DMS53 treated with DMSO at 0.1 percent for 48 hours (cell line): ENCODE measurements around the gene SNX10.

Source experiments
- DNase-seq: peaks from one replicate; lab custom pipeline; 2025; ENCODE audit not compliant: unreplicated experiment; lab: John Stamatoyannopoulos, UW

SNX10 gene

DNA sequence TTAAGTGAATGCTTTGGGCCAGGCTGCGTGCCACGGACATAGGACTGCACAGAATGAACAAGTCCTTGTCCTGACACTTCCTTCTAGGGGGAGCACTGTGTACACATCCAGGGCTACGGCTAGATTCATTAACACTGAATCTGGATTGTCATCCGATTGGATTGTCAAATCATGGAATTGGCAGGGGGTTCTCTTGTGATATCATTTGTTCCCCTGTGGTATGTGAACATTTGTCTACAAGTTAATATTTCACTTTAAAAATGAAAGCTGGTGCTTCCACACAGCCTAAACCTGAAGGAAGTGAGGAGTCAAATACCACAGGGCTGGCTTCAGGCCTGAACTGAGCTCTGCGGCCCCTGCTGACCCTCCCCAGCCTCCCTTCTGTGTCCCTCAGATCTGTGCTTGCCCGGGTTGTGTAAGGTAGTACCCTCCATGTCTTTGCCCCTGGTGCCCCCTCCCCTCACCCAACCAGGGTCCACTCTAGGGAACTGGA, 75.6 kb downstream of the SNX10 start:
- no peak for DNase-seq

DNA sequence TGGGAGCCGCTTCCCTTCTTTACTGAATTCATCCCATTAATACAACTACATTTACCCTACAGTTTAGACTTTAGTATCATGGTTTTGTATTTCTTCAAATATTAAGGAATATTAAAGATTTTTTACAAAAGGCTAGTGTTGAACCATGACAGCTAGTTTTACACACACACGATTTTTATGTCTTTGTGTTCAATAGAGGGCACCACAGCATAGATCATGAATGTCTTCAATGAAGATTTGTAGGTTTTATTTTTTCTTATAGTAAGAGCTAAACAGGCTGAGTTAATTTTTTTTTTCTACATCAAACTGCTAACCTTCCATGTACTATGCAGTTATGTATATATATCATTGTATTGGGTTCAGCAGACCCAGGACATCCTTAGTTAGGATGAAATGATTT, 76.9 kb downstream of the SNX10 start:
- DNase-seq: peak; percentile 32

DNA sequence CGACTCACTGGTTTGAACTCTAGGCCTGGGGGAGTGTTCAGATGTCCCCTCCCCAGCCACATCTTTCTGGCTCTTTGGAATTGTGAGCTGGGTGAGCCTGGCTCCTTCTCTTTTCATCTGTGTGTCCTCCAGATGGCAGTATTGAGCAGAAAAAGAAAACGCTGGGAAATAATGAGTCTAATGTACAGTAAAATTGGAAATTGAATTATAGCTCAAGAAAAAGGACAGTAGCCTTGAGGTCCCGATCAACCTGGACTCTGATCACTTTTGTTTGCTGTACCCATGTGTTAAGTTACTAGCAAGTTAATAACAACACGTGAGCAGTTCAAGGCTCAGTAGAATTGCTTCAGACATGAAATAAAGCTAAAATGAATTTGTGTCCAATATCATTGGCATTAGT, 77.9 kb downstream of the SNX10 start:
- DNase-seq: peak; percentile 80

GRCh38 chr7:26370011-26370410, 78.3 kb downstream of the SNX10 start:
- DNase-seq: peak; percentile 19

DNA sequence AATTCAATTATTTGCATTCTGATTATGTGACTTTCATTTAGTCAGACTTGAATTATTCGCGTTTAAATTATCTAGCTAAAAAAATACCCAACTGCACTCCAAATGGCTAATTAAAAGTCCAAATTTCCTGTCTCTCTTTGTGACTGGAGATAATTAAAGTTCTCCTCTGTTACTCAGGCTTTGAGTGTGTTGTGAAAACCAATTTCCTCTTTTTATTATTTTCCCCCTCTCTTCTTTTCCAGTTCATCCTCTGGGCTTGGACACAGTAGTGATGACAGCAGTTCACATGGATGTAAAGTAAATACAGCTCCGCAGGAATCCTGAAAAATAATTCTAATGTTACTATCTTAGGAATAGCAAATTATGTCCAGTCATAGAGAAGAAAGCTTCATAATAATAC, 80.6 kb downstream of the SNX10 start:
- DNase-seq: no peak

DNA sequence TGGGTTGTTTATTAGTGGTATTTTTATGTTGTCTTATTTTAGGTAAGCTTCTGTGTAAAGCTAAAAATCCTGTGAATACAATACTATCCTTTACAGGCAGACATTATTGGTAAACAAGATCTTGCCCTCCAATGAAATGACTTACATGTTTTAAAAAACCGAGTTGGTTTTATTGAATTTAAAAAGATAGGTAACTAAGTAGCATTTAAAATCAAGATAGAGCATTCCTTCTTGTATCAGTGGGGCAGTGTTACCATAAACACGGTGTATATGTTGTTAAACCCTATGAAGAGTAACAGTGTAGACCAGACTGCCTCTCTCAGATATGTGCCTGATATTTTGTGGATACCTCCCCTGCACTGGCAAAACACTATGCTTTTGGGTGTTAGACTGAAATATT, 81.0 kb downstream of the SNX10 start:
- DNase-seq: no peak

DNA sequence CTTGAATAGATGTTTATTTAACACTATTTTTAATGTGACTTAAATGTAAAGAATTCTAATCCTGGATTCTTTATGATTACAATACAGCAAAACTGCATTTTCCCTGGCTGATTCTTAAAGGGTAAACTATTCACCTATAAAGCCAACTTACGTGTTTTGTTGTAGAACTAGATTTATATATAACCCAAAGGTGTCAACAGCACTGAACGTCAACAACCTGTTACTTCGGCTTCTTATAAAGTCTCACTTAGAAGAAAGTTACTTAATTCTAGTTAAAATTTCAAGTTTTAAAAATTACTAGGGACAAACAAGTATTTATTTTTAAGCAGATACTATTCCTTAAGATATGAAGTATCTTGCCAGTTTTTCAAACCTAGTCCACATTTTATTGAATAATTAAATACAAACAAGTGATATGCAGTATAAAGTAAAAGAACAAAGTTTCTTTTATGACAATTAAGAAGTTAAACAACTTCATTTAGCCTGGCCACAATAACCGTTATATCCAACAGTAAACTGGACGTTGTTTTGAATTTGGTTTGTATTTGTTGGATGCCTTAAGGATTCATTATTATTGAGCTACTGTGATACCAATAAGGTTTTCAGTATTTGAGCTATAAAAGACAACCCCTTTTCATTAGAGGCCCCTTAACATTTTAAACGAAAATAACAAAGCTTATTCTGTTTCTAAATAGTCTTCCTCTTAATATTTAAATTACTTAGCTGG, 83.1 kb downstream of the SNX10 start:
- no peak for DNase-seq

GRCh38 chr7:26375726-26376174, 84.1 kb downstream of the SNX10 start:
- DNase-seq: peak; percentile 72

DNA sequence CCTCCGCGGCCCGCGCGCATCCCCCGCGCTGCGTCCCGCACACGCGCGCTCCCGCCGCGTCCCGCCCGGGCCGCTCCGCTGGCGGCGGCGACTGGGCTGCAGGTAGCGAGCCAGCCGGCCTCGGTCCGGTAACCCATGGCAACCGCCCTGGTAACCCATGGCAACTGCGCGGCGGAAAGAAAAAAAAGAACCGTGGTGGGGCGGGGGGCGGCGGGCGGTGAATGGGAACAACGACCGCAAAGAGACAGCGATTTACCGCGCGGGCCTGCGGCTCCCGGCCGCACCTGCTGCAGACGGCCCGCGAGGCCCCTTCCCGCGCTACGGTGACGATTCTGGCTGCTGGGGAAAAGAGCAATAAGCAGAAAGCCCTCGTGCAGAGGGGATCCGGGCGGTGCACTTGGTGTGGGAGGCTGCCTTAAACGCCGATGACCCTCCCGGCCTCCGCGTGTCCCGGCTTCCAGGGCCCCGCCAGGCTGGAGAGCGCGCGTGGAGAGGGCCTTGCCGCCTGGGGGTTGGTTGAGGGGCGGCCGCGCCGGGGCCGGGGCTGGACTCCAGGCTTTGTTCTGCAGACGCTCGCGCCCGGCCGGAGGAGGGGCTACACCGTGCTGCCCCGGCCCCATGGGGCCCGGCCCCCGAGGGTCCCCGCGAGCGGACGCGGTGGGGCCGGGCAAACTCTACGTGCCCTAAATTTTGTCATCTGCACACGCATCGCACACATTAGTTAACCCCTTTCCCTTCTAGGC, 84.7 kb downstream of the SNX10 start:
- peak; percentile 90 for DNase-seq

- DNase-seq: no peak
These were observed 86.4 kb downstream of the SNX10 start for GRCh38 chr7:26378016-26378415.

GRCh38 chr7:26379711-26380110, 88.0 kb downstream of the SNX10 start:
- no peak for DNase-seq

- DNase-seq: no peak
These were observed 90.1 kb downstream of the SNX10 start for GRCh38 chr7:26381476-26382353.

DNA sequence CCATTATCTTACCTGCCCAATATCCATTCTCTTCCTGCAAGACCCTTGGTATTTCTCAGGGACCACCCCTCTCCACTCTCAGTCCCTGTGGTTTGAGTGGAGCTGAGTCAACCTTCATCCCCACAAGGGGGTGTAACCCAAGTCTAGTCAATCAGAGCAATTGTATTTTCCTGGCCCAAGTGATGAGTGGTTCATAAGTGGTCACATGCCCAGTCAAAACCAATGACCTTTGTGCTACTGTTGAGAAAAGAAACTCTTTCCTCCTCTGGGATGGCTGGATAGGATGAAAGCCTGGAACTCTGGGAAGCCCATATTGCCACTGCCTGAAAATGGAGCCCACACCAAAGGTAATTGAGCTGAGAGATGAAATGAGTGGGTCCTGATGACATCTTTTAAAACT, 93.6 kb downstream of the SNX10 start:
- DNase-seq: no peak

- no peak for DNase-seq
These were observed 96.1 kb downstream of the SNX10 start for GRCh38 chr7:26387731-26388130.

GRCh38 chr7:26388256-26388655, 96.6 kb downstream of the SNX10 start:
- DNase-seq: no peak

- no peak for DNase-seq
These were observed 98.4 kb downstream of the SNX10 start for GRCh38 chr7:26390016-26390415.

DNA sequence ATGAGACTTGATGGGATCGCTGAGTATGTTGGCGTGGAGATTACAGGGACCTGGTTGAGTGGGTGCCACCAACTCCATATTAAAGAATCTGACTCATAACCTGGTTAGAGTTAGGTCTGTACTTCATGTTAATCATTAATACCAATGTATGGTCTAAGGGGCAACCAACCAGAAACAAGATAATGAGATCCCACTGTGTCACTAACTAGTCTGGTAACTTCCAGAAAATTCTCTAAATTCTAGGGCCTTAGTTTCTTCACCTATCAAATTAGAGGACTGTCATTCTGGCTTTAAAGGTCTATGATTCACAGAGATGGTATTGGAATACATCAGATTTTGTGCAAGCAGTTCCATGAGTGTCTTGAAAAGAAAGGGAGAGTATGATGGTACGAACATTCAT, 102.2 kb downstream of the SNX10 start:
- peak; percentile 81 for DNase-seq

DNA sequence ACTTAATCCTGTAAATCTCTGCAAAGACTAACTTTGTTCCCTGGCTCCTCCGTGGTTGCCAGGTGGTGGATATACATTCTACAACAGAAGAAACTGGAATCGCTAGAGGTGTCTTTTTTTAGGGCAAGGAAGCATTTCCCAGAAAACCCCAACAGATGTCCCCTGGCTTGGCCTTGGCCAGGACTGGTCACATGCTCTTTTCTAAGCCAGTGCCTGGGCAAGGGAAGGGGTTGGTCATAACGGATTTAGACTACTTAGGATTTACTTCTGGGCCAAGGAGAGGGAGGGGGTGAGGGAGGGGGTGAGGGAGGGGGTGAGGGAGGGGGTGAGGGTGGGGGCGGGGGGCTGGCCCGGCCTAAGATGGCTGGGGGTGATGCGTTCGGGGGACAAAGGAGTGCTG, 105.7 kb downstream of the SNX10 start:
- no peak for DNase-seq

- peak; percentile 81 for DNase-seq
These were observed 106.2 kb downstream of the SNX10 start for GRCh38 chr7:26397796-26398426.

DNA sequence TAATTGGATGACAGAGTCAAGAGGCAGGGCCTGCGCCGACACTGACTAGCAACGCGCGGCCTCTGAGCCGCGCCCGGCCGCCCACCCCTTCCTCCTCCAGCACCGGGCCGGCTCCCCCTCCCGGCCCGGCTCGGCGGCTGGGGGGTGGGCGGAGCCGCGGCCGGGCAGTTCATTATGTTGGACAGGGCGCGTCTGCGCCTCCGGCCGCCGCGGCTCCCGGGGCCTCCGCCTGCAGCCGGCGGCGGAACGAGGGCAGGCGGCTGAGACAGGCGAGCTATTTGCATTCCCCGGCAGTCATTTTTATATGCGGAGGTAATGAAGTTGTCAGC, 106.7 kb downstream of the SNX10 start:
- DNase-seq: peak; percentile 84
